Measurements from ENCODE around the gene TNFRSF4. TPM values are rescaled to one million over a fixed set of nuclear protein-coding genes. Genes with fewer than 3 reads are reported as not detected.

Gene TNFRSF4
- 3.2 TPM for total RNA-seq
- 1 to 10 TPM; 1.5 to 3.3 (median 2.0) TPM for polyA plus RNA-seq (ENCODE audit: insufficient read depth in 1 of 8, insufficient read length in 8 of 8, low replicate concordance in 1 of 8)
- long read RNA-seq, donor 1 = 0 reads
- long read RNA-seq, donor 2 = 0 reads
- long read RNA-seq, donor 3, partial matches to known transcripts = 0 of 2 reads
- long read RNA-seq, donor 3, other reads (novel, unspliced or antisense) = 0 of 2 reads
- long read RNA-seq, donor 4 = 0 reads
- long read RNA-seq, donor 5 = 0 reads
- long read RNA-seq, donor 6 = 0 reads
- long read RNA-seq, donor 7 = 0 reads
- long read RNA-seq, donor 8 = 0 reads
- long read RNA-seq, donor 9 = 0 reads
- long read RNA-seq, donor 10, partial matches to known transcripts = 0 of 2 reads
- long read RNA-seq, donor 10, other reads (novel, unspliced or antisense) = 0 of 2 reads
- long read RNA-seq, donor 11 = 0 reads

DNA sequence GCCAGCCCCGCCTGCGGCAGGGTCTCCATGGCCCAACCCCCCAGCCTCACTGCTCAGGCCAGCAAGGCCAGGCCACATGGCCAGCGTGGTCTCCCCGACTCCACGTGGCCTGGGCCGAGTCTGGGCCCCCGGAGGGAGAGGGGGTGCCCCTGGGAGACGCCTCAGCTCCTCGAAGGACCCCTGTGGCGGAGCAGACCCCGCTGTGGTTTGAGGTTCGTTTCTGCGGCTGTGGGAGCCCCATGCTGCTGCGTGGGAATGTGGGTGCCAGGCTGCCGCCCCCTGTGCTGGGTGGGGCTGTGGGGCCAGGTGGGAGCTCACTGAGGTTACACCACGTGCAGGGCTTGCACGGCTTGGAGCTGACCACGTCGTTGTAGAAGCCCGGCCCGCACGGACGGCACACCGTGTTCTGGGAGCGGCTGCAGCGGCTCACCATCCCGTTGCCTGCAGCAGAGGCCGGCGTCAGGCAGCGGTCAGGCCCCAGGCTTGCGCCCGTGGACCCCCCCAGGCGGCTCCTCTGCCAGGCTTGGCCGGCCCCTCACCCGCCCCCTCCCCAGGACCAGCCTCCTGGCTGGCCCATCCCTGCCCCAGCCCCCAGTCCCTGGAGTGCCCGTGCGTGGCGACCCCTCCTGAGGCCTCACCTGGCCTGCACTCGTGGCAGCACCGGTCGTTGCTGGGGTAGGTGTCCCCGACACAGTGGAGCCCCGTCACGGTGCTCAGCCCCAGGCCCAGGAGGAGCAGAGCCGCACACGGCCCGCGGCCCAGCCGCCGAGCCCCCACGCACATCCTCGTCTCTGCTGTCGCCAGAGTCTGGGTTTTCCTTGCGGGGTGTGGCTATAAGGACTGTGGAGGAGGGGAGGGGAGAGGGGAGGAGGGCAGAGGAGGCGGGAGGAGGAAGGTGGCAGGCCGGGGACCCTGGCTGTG, at the start of gene TNFRSF4:
TSS of gene TNFRSF4 (minus strand) at position 809 of the 921 bp plus-strand sequence. CDS start at position 783, 26 bp downstream.
- 52% methylated on average over 44 of the region's 56 CpGs for WGBS (ENCODE audit: insufficient coverage)
- peak within 1 kb of the TSS; percentile 15 for H3K27ac ChIP-seq (ENCODE audit: low read length)
- H3K27me3 ChIP-seq (ENCODE audit: control insufficient read depth, insufficient read depth, low read length) = no peaks in the 10 kb centered on the region
- DNase-seq = no peak
- H3K9me3 ChIP-seq (replicated peaks; ENCODE audit: control insufficient read depth, low read depth, low read length) = no peaks in the 10 kb centered on the region
- peaks cover 45% of the 10 kb centered on the region for H3K4me1 ChIP-seq (ENCODE audit: control insufficient read depth, insufficient read depth, low read length)
- peaks cover 31% of the 10 kb centered on the region for H3K36me3 ChIP-seq (ENCODE audit: control insufficient read depth, insufficient read depth, low read length)
- no peak within 1 kb of the TSS for H3K4me3 ChIP-seq (ENCODE audit: low read length)

DNA sequence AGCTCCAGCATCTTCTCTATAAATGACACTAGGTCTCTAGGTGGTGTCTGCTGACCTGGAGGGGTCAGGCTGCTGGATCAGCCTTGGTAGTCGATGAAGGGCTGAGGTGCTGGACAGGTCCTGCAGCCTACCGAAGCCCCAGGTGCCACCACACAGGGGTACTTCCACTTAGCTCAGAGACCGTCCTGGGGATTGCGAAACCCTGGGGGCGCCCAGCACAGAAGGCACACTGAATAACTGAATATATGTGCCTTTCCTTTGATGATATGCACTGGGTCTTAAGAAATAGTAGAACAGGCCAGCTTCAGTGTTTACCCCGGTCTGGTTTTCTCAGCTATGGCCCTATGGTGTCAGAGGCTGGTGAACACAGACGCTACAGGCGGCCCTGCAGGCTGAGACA, 48.8 kb upstream of the TNFRSF4 start:
- no peaks in the 10 kb centered on the region for H3K4me1 ChIP-seq (ENCODE audit: control insufficient read depth, insufficient read depth, low read length)

DNA sequence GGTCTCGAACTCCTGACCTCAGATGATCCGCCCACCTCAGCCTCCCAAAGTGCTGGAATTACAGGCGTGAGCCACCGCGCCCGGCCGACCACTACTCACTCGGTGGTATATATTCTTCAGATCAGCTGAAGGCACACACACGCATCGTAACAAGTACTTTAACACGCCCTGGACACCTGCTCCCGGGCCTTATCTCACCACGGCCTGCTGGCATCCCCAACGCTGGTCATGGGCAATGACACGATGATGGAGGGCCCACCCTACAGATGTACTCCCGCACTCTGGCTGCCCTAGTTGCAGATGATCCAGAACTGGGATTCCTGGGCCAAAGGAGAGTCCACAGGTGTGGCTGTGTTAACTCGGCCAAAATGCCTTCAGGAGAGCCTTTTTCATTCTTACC, 48.1 kb upstream of the TNFRSF4 start:
- H3K36me3 ChIP-seq (ENCODE audit: control insufficient read depth, insufficient read depth, low read length) = peaks cover 70% of the 10 kb centered on the region

More for the DNA sequence above, 48.8 kb upstream of the TNFRSF4 start:
- DNase-seq = no peak
- peaks cover 72% of the 10 kb centered on the region for H3K36me3 ChIP-seq (ENCODE audit: control insufficient read depth, insufficient read depth, low read length)
- H3K4me3 ChIP-seq (ENCODE audit: low read length) = no peak overlapping the region
- no peaks in the 10 kb centered on the region for H3K9me3 ChIP-seq (replicated peaks; ENCODE audit: control insufficient read depth, low read depth, low read length)
- no peaks in the 10 kb centered on the region for H3K27me3 ChIP-seq (ENCODE audit: control insufficient read depth, insufficient read depth, low read length)
- WGBS (ENCODE audit: insufficient coverage) = 90% methylated on average over 5 of the region's 8 CpGs
- H3K27ac ChIP-seq (ENCODE audit: low read length) = no peak overlapping the region

DNA sequence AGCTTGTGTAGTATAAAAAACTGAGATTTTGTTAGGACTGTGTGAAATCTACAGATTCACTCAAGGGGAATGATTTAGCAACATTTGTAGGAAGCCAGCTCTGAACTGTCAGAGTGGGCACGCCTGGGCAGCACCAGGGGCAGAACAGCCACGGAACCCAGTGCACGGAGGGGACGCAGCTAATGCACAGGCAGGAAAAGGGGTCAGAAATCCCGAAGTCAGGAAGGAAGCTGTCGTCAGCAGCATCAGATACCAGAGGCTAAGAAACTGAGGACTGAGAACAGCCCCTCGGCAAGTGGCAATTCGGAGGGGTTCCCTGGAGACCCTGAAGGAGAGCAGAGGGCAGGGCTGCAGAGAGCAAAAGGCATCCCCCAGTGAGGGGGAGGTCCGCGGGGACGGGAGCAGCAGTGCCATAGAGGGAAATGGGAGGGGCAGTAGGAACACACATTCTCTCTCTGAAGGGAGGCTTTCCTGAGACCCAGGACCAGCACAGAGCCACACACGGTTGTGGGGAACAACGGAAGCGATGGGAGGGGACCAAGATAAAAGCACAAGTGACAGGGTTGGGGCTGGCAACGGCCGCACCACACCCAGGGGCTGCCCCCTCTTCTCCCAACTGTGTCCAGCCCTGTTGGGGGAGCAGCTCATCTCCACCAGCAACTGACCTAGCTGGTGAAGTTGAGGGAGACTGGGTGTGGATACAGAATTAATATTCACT, 47.0 kb upstream of the TNFRSF4 start:
- no peaks in the 10 kb centered on the region for H3K4me1 ChIP-seq (ENCODE audit: control insufficient read depth, insufficient read depth, low read length)
- no peak for DNase-seq
- peaks cover 76% of the 10 kb centered on the region for H3K36me3 ChIP-seq (ENCODE audit: control insufficient read depth, insufficient read depth, low read length)
- no peaks in the 10 kb centered on the region for H3K27me3 ChIP-seq (ENCODE audit: control insufficient read depth, insufficient read depth, low read length)
- H3K9me3 ChIP-seq (replicated peaks; ENCODE audit: control insufficient read depth, low read depth, low read length) = no peaks in the 10 kb centered on the region
- 68% methylated on average over 11 of the region's 16 CpGs for WGBS (ENCODE audit: insufficient coverage)
- no peak overlapping the region for H3K4me3 ChIP-seq (ENCODE audit: low read length)
- no peak overlapping the region for H3K27ac ChIP-seq (ENCODE audit: low read length)

More for the DNA sequence above, 48.1 kb upstream of the TNFRSF4 start:
- Histone ChIP-seq H3K9me3 (replicated peaks; ENCODE audit: control insufficient read depth, low read depth, low read length) (no peaks in the 10 kb centered on the region), H3K4me1 (ENCODE audit: control insufficient read depth, insufficient read depth, low read length) (no peaks in the 10 kb centered on the region), H3K27me3 (ENCODE audit: control insufficient read depth, insufficient read depth, low read length) (no peaks in the 10 kb centered on the region), H3K27ac (ENCODE audit: low read length) (no peak overlapping the region), H3K4me3 (ENCODE audit: low read length) (no peak overlapping the region)
- WGBS (ENCODE audit: insufficient coverage) = 99% methylated on average over 17 of the region's 17 CpGs
- no peak for DNase-seq

DNA sequence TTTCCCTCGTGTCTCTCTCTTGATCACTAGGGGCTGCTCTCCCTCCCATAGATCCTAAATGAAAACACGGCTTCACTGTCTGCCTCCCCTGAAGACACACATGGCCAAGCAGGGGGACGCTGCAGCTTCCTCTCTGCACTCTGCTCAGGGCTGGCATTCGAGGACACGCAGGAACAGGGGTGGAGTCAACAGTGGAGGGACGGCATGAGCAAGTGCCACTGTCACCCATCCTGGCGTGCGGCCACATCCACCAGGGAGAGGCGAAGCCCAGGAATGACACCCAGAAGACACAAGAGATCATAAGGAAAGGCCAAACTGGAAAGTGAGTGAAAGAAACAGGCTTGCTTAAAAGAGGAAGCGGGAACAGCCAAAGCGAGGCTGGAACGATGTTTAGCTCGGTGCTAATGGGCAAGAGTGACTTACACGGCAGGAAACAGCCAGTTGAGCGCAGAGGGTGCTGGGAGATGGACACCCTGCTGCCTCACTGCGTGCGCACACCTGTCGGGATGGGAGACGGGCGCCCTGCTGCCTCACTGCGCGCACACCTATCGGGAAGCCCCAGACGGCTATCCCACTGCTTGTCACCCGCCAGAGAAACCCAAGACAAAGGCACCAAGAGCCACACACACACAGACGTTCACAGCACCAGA, 46.1 kb upstream of the TNFRSF4 start:
- H3K27ac ChIP-seq (ENCODE audit: low read length) = no peak overlapping the region
- H3K4me1 ChIP-seq (ENCODE audit: control insufficient read depth, insufficient read depth, low read length) = no peaks in the 10 kb centered on the region
- H3K9me3 ChIP-seq (replicated peaks; ENCODE audit: control insufficient read depth, low read depth, low read length) = no peaks in the 10 kb centered on the region
- 81% methylated on average over 26 of the region's 26 CpGs for WGBS (ENCODE audit: insufficient coverage)
- peaks cover 77% of the 10 kb centered on the region for H3K36me3 ChIP-seq (ENCODE audit: control insufficient read depth, insufficient read depth, low read length)
- no peaks in the 10 kb centered on the region for H3K27me3 ChIP-seq (ENCODE audit: control insufficient read depth, insufficient read depth, low read length)
- no peak overlapping the region for H3K4me3 ChIP-seq (ENCODE audit: low read length)
- no peak for DNase-seq

DNA sequence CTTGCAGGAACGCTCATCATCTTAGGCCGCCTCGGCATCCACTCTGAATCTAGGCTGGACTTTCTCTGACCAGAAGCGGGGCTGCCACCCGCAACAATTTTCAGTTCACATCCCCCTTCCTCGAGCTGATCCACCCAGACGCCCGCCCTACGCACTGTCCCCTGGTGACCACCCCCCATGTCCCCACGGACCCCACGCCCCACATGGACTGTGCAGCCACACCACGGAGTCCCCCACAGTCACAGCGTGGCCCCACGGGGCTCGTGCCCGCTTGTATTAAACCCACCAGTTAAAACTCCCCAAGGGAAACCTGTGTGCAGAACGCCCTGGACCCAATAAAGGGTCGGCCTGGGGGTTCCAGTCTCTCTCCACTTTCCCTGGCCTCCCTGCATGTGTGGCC, 45.6 kb upstream of the TNFRSF4 start:
- Histone ChIP-seq H3K36me3 (ENCODE audit: control insufficient read depth, insufficient read depth, low read length) (peaks cover 78% of the 10 kb centered on the region), H3K4me3 (ENCODE audit: low read length) (no peak overlapping the region), H3K27ac (ENCODE audit: low read length) (no peak overlapping the region), H3K4me1 (ENCODE audit: control insufficient read depth, insufficient read depth, low read length) (no peaks in the 10 kb centered on the region), H3K27me3 (ENCODE audit: control insufficient read depth, insufficient read depth, low read length) (no peaks in the 10 kb centered on the region), H3K9me3 (replicated peaks; ENCODE audit: control insufficient read depth, low read depth, low read length) (no peaks in the 10 kb centered on the region)
- DNase-seq = no peak
- 90% methylated on average over 16 of the region's 18 CpGs for WGBS (ENCODE audit: insufficient coverage)

DNA sequence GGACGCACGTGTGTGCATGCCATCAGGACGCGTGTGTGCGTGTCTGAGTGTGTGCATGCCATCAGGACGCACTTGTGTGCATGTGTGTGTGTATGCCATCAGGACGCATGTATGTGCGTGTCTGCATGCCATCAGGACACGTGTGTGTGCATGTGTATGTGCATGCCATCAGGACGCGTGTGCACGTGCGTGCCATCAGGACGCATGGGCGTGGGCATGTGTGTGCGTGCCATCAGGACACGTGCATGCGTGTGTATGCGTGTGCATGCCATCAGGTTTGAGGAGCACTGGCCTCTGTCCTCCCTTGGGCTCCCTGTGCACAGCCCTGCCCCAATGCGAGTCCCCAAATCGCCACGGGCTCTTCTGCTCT, 45.2 kb upstream of the TNFRSF4 start:
- Histone ChIP-seq H3K4me1 (ENCODE audit: control insufficient read depth, insufficient read depth, low read length) (no peaks in the 10 kb centered on the region), H3K27ac (ENCODE audit: low read length) (no peak overlapping the region), H3K4me3 (ENCODE audit: low read length) (no peak overlapping the region), H3K36me3 (ENCODE audit: control insufficient read depth, insufficient read depth, low read length) (peaks cover 79% of the 10 kb centered on the region), H3K27me3 (ENCODE audit: control insufficient read depth, insufficient read depth, low read length) (no peaks in the 10 kb centered on the region), H3K9me3 (replicated peaks; ENCODE audit: control insufficient read depth, low read depth, low read length) (no peaks in the 10 kb centered on the region)
- DNase-seq = no peak
- WGBS (ENCODE audit: insufficient coverage) = 94% methylated on average over 22 of the region's 22 CpGs

DNA sequence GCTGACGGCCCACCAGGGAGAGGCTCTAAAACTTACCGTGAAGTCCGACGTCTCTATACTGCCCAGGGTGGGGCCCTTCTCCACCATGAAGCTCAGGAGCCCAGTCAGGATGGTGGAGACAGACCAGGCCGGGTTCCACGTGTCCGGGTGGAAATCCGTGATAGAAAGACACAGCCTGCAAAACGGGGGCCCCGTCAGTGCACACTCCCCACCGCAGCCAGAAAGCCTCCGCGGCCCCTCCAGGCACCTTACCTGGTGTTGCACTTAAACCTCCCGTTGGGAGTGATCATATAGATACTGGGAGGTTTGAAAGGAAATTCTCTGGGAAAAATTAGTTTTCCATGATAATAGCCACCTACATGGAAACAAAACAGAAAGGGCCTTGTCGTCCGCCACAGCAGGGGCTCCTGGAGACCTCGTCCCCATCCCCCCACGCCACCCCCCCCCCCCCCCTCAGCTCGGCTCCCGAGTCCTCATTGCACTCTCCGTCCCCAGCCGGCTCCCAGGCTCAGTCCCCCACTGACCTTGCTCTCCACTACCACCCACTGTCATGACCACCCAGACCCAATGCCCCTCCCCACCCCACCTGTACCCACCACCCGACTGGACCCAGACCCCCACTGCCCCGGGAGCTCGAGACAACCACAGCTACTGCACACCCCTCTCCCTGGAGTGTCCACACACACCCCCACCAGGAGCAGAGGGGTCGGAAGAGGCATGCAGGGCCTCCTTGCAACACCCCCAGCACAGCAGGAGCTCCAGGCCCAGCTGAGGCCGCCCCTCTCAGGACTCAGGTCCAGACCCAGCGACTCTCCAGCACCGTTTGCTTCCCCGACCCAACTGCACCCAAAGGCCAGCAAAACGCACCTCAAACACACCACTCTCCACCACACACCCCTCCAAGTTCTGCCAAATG, 43.3 kb upstream of the TNFRSF4 start:
- WGBS (ENCODE audit: insufficient coverage) = 88% methylated on average over 22 of the region's 31 CpGs
- Histone ChIP-seq H3K4me1 (ENCODE audit: control insufficient read depth, insufficient read depth, low read length) (no peaks in the 10 kb centered on the region), H3K36me3 (ENCODE audit: control insufficient read depth, insufficient read depth, low read length) (peaks cover 77% of the 10 kb centered on the region), H3K27me3 (ENCODE audit: control insufficient read depth, insufficient read depth, low read length) (no peaks in the 10 kb centered on the region), H3K4me3 (ENCODE audit: low read length) (no peak overlapping the region), H3K9me3 (replicated peaks; ENCODE audit: control insufficient read depth, low read depth, low read length) (no peaks in the 10 kb centered on the region), H3K27ac (ENCODE audit: low read length) (no peak overlapping the region)
- DNase-seq = no peak

DNA sequence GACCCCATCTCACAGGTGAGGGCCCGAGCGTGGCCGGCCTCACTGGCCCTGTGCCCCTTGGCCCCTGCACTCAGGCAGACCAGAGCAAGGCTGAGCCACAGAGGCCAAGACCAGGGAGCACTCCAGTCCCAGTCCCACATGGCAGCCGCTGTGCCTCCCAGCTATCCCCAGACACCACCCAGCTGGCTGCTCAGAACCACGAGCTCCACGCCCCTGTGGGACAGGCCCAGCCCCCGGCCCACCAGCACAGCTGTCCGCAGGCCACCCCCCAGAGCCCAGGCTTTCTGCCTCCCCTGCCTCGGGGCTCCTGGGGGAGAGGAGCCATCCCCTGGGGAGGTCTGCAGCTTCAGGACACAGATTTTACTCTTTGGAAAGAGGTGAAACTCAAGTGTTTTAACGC, 41.7 kb upstream of the TNFRSF4 start:
- H3K27me3 ChIP-seq (ENCODE audit: control insufficient read depth, insufficient read depth, low read length) = no peaks in the 10 kb centered on the region
- H3K4me1 ChIP-seq (ENCODE audit: control insufficient read depth, insufficient read depth, low read length) = no peaks in the 10 kb centered on the region
- no peak overlapping the region for H3K4me3 ChIP-seq (ENCODE audit: low read length)
- no peaks in the 10 kb centered on the region for H3K9me3 ChIP-seq (replicated peaks; ENCODE audit: control insufficient read depth, low read depth, low read length)
- H3K27ac ChIP-seq (ENCODE audit: low read length) = no peak overlapping the region
- peaks cover 70% of the 10 kb centered on the region for H3K36me3 ChIP-seq (ENCODE audit: control insufficient read depth, insufficient read depth, low read length)
- WGBS (ENCODE audit: insufficient coverage) = 87% methylated on average over 7 of the region's 10 CpGs
- no peak for DNase-seq
